ENCODE data around the gene CCSAP. TPM values are rescaled to one million over a fixed set of nuclear protein-coding genes. Genes with fewer than 3 reads are reported as not detected.

The CCSAP gene
- total and polyA plus RNA-seq, 7 experiments from 2014 or later, result 1.1 to 13.9 (median 12.6) TPM

DNA sequence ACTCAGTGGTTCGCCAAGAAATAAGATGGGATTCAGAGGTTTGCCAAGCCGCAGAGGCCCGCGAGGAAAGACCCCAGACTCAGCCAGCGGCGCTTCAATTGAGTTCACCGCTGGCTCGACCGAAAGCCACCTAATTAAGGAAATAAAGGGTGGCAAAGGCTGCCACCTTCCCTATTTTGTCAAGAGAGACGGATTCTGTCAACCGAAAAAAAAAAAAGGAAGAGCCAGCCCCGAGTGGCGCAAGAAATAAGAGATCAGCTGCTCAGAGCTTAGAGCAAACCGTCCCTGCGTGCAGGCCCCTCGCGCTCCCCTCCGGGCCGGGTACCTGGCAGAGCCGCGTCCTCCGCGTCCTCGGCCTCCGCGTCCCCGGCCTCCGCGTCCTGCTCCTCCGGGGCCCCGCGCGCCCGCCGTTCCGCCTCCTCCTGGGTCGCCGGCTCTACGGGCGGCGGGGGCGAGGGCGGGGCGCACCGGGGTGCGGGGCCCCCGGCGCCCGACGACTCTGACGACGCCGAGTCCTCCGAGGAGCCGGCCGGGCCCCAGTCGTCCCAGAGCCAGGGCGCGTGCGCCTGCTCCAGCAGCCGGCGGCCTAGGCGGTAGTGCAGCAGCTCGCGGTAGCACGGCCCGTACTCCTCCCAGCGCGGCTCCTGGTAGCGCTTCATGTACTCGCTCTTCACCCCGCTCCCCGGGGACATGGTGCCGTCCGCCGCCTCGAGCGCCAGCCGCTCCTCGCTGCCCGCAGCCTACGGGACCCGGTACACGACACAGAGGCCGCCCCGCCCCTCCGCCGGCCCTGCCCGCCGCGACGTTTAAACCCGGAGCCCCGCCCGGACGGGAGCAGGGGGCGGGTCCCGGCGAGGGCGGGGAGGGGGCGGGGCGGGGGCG is 832 bp downstream of the CCSAP start:
- ATAC-seq, result peak; percentile 92
- H3K27me3 Mint-ChIP-seq, result peaks cover 0 to 23% (median 7%) of the 10 kb centered on the region in 5 donors
- DNase-seq, result peak; percentile 78 to 87 (median 84)
- H3K4me3 Mint-ChIP-seq, result peak overlapping the region; percentile 88 to 96 (median 93)
- CTCF ChIA-PET, result interaction anchor here (0.7 kb wide), 1 partner anchor 11 kb away, joined by 4 read pairs; no protein-coding TSS in a partner anchor
- peaks cover 32 to 59% (median 49%) of the 10 kb centered on the region in 7 donors for H3K4me1 Mint-ChIP-seq
- Histone ChIP-seq H3K9me3 (ENCODE audit: control insufficient read depth in 2 of 3, low read length in 3 of 3) (no peaks in the 10 kb centered on the region), H3K27ac (ENCODE audit: low read depth, low read length) (peak overlapping the region; percentile 88), H3K27me3 (ENCODE audit: control insufficient read depth in 2 of 2, insufficient read depth in 2 of 2, low read length in 2 of 2) (no peaks in the 10 kb centered on the region), H3K4me3 (ENCODE audit: low read length) (peak overlapping the region; percentile 87), H3K4me1 (ENCODE audit: control insufficient read depth in 2 of 2, insufficient read depth in 2 of 2, low read length in 2 of 2) (peaks cover 5 to 7% of the 10 kb centered on the region in 2 donors), H3K36me3 (ENCODE audit: control insufficient read depth in 2 of 3, insufficient read depth in 3 of 3, low read length in 3 of 3) (peaks cover 0 to 3% (median 0%) of the 10 kb centered on the region in 3 experiments)
- POLR2A ChIA-PET, result interaction anchor here (0.9 to 2.9 kb wide), 12 partner anchors 12 to 1636 kb away, joined by 3 to 16 read pairs (median 4); partner anchors contain the start of genes ABCB10, NUP133, RAB4A and TTC13
- intact Hi-C loops (cut with micrococcal nuclease), result loop anchor here (1.0 to 10.0 kb wide), 19 partner anchors 16 to 1633 kb away; partner anchors contain the start of genes ARV1 (in 2 of the 2), TAF5L (in 2 of the 2), TTC13 (in 2 of the 2) and URB2 (in 2 of the 2)
- peaks cover 0 to 24% (median 0%) of the 10 kb centered on the region in 5 donors for H3K36me3 Mint-ChIP-seq
- H3K27ac Mint-ChIP-seq, result peak overlapping the region; percentile 72 to 93 (median 89)
- H3K9me3 Mint-ChIP-seq, result peaks cover 0 to 4% (median 0%) of the 10 kb centered on the region in 11 donors

DNA sequence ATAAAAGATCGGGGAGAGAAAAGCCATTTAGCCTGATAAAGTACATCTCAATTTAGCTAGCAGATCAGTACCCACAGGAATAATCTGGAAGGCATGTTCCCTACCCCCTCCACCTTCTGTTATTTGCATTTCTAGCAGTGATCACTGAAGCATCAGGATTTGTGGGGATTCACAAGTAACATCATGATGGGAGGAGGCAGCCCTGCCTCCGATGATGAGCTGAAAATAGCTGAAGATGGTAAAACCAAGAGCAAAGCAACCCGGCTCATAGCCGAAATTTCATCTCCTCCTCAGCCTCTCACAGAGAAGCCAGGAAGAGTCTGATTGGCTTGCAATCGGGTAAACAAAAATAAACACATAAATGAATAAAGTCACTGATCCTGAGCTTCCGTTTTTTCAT is 2.4 kb downstream of the CCSAP start:
- H3K9me3 ChIP-seq (ENCODE audit: control insufficient read depth in 2 of 3, low read length in 3 of 3), result no peaks in the 10 kb centered on the region
- ATAC-seq, result no peak
- H3K4me3 ChIP-seq (ENCODE audit: low read length), result no peak overlapping the region
- peak overlapping the region; percentile 52 to 96 (median 84) for H3K4me3 Mint-ChIP-seq
- peaks cover 0 to 9% (median 3%) of the 10 kb centered on the region in 5 donors for H3K27me3 Mint-ChIP-seq
- no peaks in the 10 kb centered on the region for H3K27me3 ChIP-seq (ENCODE audit: control insufficient read depth in 2 of 2, insufficient read depth in 2 of 2, low read length in 2 of 2)
- H3K36me3 ChIP-seq (ENCODE audit: control insufficient read depth in 2 of 3, insufficient read depth in 3 of 3, low read length in 3 of 3), result peaks cover 0 to 3% (median 0%) of the 10 kb centered on the region in 3 experiments
- peak overlapping the region in 2 of 9 donors; percentile 26 to 29 for H3K27ac Mint-ChIP-seq
- POLR2A ChIA-PET, result interaction anchor here (0.5 to 1.0 kb wide), 3 partner anchors 69 to 1259 kb away, joined by 3 read pairs; no protein-coding TSS in a partner anchor
- no peak overlapping the region for H3K27ac ChIP-seq (ENCODE audit: low read depth, low read length)
- peaks cover 0 to 4% (median 0%) of the 10 kb centered on the region in 11 donors for H3K9me3 Mint-ChIP-seq
- peaks cover 0 to 26% (median 1%) of the 10 kb centered on the region in 5 donors for H3K36me3 Mint-ChIP-seq
- DNase-seq, result no peak
- H3K4me1 ChIP-seq (ENCODE audit: control insufficient read depth in 2 of 2, insufficient read depth in 2 of 2, low read length in 2 of 2), result peaks cover 5 to 7% of the 10 kb centered on the region in 2 donors
- intact Hi-C loops (cut with micrococcal nuclease), result loop anchor here (5.0 to 10.0 kb wide), 12 partner anchors 72 to 1634 kb away; partner anchors contain the start of genes ARV1 (in 2 of the 2), TTC13 (in 2 of the 2), GJC2 (in 1 of the 2) and GUK1 (in 1 of the 2)
- CTCF ChIA-PET, result interaction anchor here (0.9 kb wide), 1 partner anchor 82 kb away, joined by 3 read pairs; no protein-coding TSS in a partner anchor
- H3K4me1 Mint-ChIP-seq, result peaks cover 32 to 66% (median 51%) of the 10 kb centered on the region in 7 donors

DNA sequence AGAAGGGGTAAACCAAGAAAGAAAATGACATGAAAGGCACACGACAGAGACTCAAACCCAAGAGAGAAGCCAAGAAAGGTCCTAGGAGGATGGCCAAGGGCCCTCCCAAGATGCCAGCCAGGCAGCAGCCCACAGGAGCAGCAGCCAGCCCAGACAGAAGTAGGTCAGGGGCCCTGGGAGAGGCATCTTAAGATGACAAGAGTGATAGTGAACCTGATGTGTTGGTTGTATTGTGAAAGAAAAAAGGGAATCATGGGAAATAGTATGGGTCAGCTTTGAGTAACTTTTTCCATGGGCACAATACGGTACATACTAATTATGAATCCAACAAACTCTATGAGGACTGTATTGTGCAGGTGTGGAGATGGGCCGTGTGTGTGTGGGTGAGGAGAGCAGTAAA is 3.3 kb downstream of the CCSAP start:
- no peaks in the 10 kb centered on the region for H3K9me3 ChIP-seq (ENCODE audit: control insufficient read depth in 2 of 3, low read length in 3 of 3)
- intact Hi-C loops (cut with micrococcal nuclease), result no loop called here
- H3K4me3 ChIP-seq (ENCODE audit: low read length), result no peak overlapping the region
- CTCF ChIA-PET, result no interaction called here
- H3K9me3 Mint-ChIP-seq, result peaks cover 0 to 4% (median under 1%) of the 10 kb centered on the region in 11 donors
- H3K36me3 ChIP-seq (ENCODE audit: control insufficient read depth in 2 of 3, insufficient read depth in 3 of 3, low read length in 3 of 3), result peaks cover 0 to 7% (median 0%) of the 10 kb centered on the region in 3 experiments
- peak overlapping the region in 8 of 10 donors; percentile 1 to 95 (median 24) for H3K4me3 Mint-ChIP-seq
- H3K4me1 ChIP-seq (ENCODE audit: control insufficient read depth in 2 of 2, insufficient read depth in 2 of 2, low read length in 2 of 2), result peaks cover 5 to 7% of the 10 kb centered on the region in 2 donors
- no peak overlapping the region for H3K27ac ChIP-seq (ENCODE audit: low read depth, low read length)
- H3K27me3 ChIP-seq (ENCODE audit: control insufficient read depth in 2 of 2, insufficient read depth in 2 of 2, low read length in 2 of 2), result no peaks in the 10 kb centered on the region
- DNase-seq, result peak in 1 of 9 donors; percentile 37
- H3K4me1 Mint-ChIP-seq, result peaks cover 35 to 61% (median 49%) of the 10 kb centered on the region in 7 donors
- no peaks in the 10 kb centered on the region for H3K27me3 Mint-ChIP-seq
- no peak for ATAC-seq
- POLR2A ChIA-PET, result interaction anchor here (0.6 kb wide), 1 partner anchor 839 kb away, joined by 3 read pairs; no protein-coding TSS in a partner anchor
- peak overlapping the region in 1 of 9 donors; percentile 15 for H3K27ac Mint-ChIP-seq
- H3K36me3 Mint-ChIP-seq, result peaks cover 3 to 33% (median 7%) of the 10 kb centered on the region in 5 donors

DNA sequence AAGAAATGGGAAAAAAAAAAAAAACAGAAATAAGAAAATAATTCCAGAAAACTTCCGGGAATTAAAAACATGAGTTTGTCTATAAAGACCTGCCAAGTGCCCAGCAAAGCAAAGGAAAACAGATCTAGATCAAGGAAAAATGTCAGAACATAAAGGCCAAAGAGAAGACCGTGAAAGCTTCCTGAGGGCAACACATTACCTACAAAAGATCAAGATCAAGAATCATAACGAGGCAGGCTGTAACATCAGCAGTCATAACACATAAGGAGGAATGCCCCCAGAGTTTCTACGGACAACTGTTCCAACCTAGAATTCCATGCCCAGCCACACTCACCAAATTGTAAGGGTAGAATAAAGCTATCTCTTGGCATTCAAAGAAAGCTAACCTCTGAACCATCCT is 3.8 kb downstream of the CCSAP start:
- peak overlapping the region in 5 of 10 donors; percentile 14 to 93 (median 26) for H3K4me3 Mint-ChIP-seq
- H3K27ac Mint-ChIP-seq, result peak overlapping the region in 1 of 9 donors; percentile 48
- ChIA-PET POLR2A (interaction anchor here (0.6 to 0.7 kb wide), 2 partner anchors 838 to 1931 kb away, joined by 3 read pairs; no protein-coding TSS in a partner anchor), CTCF (interaction anchor here (0.7 kb wide), 1 partner anchor 924 kb away, joined by 3 read pairs; no protein-coding TSS in a partner anchor)
- Histone ChIP-seq H3K9me3 (ENCODE audit: control insufficient read depth in 2 of 3, low read length in 3 of 3) (no peaks in the 10 kb centered on the region), H3K4me3 (ENCODE audit: low read length) (no peak overlapping the region), H3K36me3 (ENCODE audit: control insufficient read depth in 2 of 3, insufficient read depth in 3 of 3, low read length in 3 of 3) (peaks cover 0 to 7% (median 0%) of the 10 kb centered on the region in 3 experiments), H3K27me3 (ENCODE audit: control insufficient read depth in 2 of 2, insufficient read depth in 2 of 2, low read length in 2 of 2) (no peaks in the 10 kb centered on the region), H3K4me1 (ENCODE audit: control insufficient read depth in 2 of 2, insufficient read depth in 2 of 2, low read length in 2 of 2) (peaks cover 4 to 7% of the 10 kb centered on the region in 2 donors), H3K27ac (ENCODE audit: low read depth, low read length) (no peak overlapping the region)
- no peak for DNase-seq
- H3K36me3 Mint-ChIP-seq, result peaks cover 7 to 37% (median 11%) of the 10 kb centered on the region in 5 donors
- peaks cover 35 to 57% (median 49%) of the 10 kb centered on the region in 7 donors for H3K4me1 Mint-ChIP-seq
- ATAC-seq, result no peak
- H3K27me3 Mint-ChIP-seq, result no peaks in the 10 kb centered on the region
- peaks cover 0 to 5% (median 4%) of the 10 kb centered on the region in 11 donors for H3K9me3 Mint-ChIP-seq
- intact Hi-C loops (cut with micrococcal nuclease), result no loop called here

DNA sequence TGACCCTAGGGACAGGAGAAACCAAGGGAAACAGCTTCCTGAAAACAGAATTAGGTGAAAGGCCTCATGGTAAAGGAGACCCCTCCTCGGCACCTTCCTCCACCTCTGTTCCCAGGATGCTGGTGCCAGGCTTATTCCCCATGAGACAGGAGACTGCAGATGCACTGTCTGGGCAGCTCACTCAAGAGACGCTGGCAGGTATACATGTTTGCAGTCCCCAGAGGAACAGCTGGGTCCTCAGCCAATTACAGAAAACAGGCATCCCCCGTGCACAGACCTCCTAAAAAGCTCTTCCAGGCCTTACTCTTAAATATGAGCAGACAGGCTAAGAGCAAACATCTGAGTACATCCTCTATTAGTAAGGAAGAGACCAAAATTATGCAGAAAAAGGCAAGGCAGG is 6.5 kb downstream of the CCSAP start:
- ATAC-seq (no peak), DNase-seq (no peak)
- Mint-ChIP-seq H3K4me3 (no peak overlapping the region), H3K9me3 (peaks cover 0 to 7% (median 2%) of the 10 kb centered on the region in 11 donors), H3K36me3 (peaks cover 4 to 37% (median 13%) of the 10 kb centered on the region in 5 donors), H3K27me3 (no peaks in the 10 kb centered on the region), H3K27ac (peak overlapping the region in 1 of 9 donors; percentile 2), H3K4me1 (peaks cover 26 to 46% (median 39%) of the 10 kb centered on the region in 7 donors)
- Histone ChIP-seq H3K27me3 (ENCODE audit: control insufficient read depth in 2 of 2, insufficient read depth in 2 of 2, low read length in 2 of 2) (no peaks in the 10 kb centered on the region), H3K4me1 (ENCODE audit: control insufficient read depth in 2 of 2, insufficient read depth in 2 of 2, low read length in 2 of 2) (peaks cover 0 to 2% of the 10 kb centered on the region in 2 donors), H3K9me3 (ENCODE audit: control insufficient read depth in 2 of 3, low read length in 3 of 3) (no peaks in the 10 kb centered on the region), H3K36me3 (ENCODE audit: control insufficient read depth in 2 of 3, insufficient read depth in 3 of 3, low read length in 3 of 3) (peaks cover 0 to 4% (median 0%) of the 10 kb centered on the region in 3 experiments), H3K27ac (ENCODE audit: low read depth, low read length) (no peak overlapping the region), H3K4me3 (ENCODE audit: low read length) (no peak overlapping the region)
- POLR2A ChIA-PET, result interaction anchor here (1.3 kb wide), 1 partner anchor 10 kb away, joined by 3 read pairs; no protein-coding TSS in a partner anchor
- CTCF ChIA-PET, result interaction anchor here (0.6 kb wide), 2 partner anchors 683 to 973 kb away, joined by 4 to 6 read pairs; no protein-coding TSS in a partner anchor
- intact Hi-C loops (cut with micrococcal nuclease), result no loop called here

DNA sequence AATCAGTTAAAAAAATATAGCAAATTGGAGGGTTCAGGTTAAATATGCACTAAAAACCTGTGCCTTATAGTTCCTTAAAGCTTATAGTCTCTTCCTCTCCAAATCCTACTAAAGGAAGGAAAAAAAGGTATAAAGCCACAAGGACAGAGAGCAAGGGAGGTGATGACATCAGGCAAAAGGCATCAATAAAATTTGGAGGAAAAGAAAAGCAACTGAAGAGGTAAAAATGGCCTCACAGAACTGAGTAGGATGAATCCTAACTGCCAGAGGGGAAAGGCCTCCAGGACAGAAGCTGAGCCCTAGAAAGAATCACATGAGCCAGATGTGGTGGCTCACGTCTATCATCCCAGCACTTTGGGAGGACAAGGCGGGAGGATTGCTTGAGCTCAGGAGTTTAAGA is 8.1 kb downstream of the CCSAP start:
- Histone ChIP-seq H3K4me3 (ENCODE audit: low read length) (no peak overlapping the region), H3K36me3 (ENCODE audit: control insufficient read depth in 2 of 3, insufficient read depth in 3 of 3, low read length in 3 of 3) (peaks cover 0 to 4% (median 0%) of the 10 kb centered on the region in 3 experiments), H3K4me1 (ENCODE audit: control insufficient read depth in 2 of 2, insufficient read depth in 2 of 2, low read length in 2 of 2) (no peaks in the 10 kb centered on the region), H3K27ac (ENCODE audit: low read depth, low read length) (no peak overlapping the region), H3K9me3 (ENCODE audit: control insufficient read depth in 2 of 3, low read length in 3 of 3) (no peaks in the 10 kb centered on the region), H3K27me3 (ENCODE audit: control insufficient read depth in 2 of 2, insufficient read depth in 2 of 2, low read length in 2 of 2) (no peaks in the 10 kb centered on the region)
- ATAC-seq (no peak), DNase-seq (no peak)
- no peak overlapping the region for H3K27ac Mint-ChIP-seq
- peaks cover 0 to 7% (median 2%) of the 10 kb centered on the region in 11 donors for H3K9me3 Mint-ChIP-seq
- intact Hi-C loops (cut with micrococcal nuclease), result no loop called here
- H3K4me3 Mint-ChIP-seq, result no peak overlapping the region
- CTCF ChIA-PET, result no interaction called here
- peaks cover 4 to 34% (median 15%) of the 10 kb centered on the region in 5 donors for H3K36me3 Mint-ChIP-seq
- H3K4me1 Mint-ChIP-seq, result peaks cover 21 to 35% (median 27%) of the 10 kb centered on the region in 7 donors
- no peaks in the 10 kb centered on the region for H3K27me3 Mint-ChIP-seq
- POLR2A ChIA-PET, result no interaction called here

Measured in naive thymus-derived CD4-positive, alpha-beta T cell (primary cell).